HG02970 (cell line): ENCODE data around the gene MOSMO.
"Not testable (repeated sequence)": the region's sequence is repeated elsewhere in the genome, so short reads cannot be mapped to it uniquely, and the experiment has no call there.

Experiments
- ATAC-seq: cut with Tn5 transposase; IDR thresholded peaks from one replicate; pipeline ENCODE4 v1.9.1; 2021; ENCODE audit warnings: mild to moderate bottlenecking, moderate library complexity, moderate number of reproducible peaks; ENCODE audit not compliant: unreplicated experiment, low FRiP score

MOSMO gene

DNA sequence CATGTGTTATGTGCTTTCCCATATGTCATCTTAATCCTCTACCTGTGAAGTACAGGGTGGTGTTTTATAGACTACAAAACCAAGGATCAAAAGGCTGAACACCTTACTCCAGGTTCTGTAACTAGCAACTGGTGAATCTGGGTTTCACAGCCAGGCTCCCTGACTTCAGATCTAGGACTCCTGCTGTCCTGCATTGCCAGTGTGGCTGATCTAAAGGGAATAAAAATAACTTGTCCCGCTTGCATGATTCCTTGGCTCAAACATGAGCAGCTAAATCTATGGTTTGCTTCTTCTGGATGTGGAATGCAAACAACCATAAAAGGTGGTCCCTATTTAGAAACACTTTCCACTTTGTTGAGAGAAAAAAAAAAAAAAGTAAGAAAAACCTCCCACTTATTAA is 80.7 kb downstream of the MOSMO start:
- ATAC-seq = no peak

DNA sequence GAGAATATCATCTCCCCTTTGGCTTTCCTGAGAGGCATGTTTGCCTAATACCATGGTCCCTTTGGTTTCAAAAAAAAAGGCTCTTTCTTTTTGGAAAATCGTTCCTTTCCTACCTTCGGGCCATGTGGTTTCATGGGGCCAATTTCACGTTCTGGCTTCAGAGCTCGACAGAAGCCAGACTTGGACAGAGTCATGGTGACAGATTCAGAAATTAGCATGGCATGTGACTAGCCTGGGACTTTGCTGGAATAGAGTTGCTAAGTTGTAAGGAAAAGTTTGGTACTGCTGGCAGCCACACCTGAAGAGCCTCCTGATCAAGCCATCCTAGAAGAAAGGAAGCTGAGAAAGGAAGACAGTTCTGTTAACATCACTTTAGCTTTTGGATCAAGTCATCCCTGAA is 82.0 kb downstream of the MOSMO start:
- ATAC-seq = no peak

DNA sequence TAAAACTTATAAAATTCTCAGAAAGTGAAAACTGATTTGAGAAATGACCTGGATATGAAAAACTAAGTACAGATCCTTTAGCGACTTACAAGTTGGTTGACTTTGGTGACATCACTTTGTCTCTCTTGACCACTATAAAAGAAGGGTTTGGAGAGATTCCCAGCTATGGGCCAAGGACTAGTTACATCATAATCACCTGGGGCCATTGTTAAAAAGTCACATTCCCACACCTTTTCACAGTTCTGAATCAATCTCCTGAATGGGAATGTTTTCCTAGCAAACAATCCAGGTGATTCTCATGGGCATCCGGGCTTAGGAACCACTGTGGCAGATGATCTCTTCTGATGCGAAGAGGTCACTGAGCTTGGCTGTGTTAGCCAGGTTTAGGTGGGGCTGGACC is 83.8 kb downstream of the MOSMO start:
- ATAC-seq = no peak

GRCh38 chr16:22092143-22092933 is 84.4 kb downstream of the MOSMO start, which contains the start of gene VWA3A:
Gene VWA3A (plus strand): TSS chr16:22092541. CDS start chr16:22092638, 97 bp downstream.
- no peak for ATAC-seq

- no peak for ATAC-seq
These were observed 85.4 kb downstream of the MOSMO start for GRCh38 chr16:22093331-22093730.

DNA sequence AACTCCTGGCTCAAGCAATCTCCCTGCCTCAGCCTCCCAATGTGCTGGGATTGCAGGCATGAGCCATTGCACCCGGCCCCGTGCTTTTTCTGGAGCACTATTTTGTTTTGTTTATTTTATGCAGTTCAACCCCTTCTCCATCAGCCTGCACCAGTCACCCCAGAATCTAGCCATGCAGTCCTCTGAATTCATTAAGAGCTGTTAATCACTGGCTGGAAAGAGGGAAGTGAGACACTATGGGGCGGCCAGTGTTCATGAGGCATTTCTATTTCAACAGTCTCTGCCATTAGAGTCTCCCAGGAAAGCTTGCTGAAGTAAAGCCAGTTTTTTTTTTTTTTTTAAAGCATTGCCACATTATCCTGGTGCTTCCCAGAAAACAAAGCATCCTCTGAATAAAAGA is 86.1 kb downstream of the MOSMO start:
- ATAC-seq = no peak

DNA sequence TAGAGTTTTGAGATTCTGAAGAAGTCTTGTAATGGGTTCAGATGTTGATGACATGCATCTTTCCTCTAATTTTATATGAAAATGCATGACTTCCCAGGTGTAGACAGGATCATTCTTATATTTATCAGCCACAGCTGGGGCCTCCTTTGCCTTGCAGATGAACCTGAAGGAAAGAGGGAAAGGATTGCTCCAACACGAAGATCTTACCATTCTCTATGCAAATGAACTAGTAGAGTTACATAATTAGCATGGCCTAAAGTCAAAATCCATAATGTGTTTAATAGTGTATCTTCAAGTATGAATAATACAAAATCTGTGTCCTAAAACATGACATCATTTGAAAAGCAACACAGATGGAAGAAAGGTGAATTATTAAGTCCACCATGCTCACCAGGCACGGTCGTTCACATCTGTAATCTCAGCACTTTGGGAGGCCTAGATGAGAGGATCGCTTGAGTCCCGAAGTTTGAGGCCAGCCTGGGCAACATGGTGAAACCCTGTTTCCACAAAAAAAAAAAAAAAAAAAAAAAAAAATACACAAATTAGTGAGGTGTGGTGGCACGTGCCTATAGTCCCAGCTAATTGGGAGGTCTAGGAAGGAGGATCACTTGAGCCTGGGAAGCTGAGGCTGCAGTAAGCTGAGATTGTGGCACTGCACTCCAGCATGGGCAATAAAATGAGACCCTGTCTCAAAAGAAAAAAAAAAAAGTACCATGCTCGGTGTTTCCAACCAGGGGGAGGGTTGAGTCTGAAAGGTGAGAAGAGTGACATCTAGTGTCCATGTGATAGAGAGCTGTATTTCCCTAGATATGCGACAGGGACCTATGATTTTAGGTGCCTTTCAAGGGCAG is 90.7 kb downstream of the MOSMO start:
- ATAC-seq = no peak

DNA sequence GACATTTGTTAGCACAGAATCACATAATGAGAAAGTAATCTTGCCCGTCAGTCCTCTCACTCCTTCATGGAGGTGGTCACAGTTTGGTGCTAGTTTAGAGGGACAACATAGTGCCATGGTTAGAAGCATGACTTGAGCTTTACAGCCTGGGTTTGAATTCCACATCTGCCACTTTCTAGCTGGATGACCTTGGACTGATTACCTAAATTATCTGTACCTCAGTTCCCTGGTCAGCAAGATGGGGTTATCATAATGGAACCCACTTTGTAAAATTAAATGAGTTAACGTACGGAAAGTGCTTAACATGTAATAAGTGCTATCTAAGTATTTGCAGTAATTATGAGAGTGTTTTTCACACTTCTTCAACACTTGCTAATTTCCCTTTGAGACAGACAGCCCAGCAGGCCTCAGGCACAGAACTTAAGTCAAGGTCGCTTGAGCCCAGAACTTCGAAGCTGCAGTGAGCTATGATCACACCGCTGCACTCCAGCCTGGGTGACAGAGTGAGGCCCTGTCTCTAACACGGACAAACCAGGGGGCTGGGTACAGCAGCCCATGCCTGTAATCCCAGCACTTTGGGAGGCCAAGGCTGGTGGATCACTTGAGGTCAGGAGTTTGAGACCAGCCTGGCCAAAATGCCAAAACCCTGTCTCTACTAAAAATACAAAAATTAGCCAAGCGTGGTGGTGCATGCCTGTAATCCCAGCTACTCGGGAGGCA is 91.5 kb downstream of the MOSMO start:
- no peak for ATAC-seq

- ATAC-seq = no peak
These were observed 95.5 kb downstream of the MOSMO start for GRCh38 chr16:22103441-22103840.

GRCh38 chr16:22109258-22109898 is 101.5 kb downstream of the MOSMO start:
- ATAC-seq = no peak

DNA sequence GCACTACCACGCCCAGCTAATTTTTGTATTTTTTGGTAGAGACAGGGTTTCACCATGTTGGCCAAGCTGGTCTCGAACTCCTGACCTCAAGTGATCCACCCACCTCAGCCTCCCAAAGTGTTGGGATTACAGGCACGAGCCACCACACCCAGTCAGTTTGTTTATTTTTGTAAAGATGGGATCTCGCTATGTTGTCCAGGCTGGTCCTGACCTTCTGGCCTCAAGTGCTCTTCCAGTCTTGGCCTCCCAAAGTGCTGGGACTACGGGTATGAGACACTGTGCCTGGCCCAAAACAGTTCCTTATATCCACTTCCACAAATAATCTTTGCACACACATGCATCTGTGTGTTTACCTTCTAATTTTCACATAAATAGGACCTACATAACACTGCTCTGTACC is 103.7 kb downstream of the MOSMO start:
- not testable (repeated sequence) for ATAC-seq

DNA sequence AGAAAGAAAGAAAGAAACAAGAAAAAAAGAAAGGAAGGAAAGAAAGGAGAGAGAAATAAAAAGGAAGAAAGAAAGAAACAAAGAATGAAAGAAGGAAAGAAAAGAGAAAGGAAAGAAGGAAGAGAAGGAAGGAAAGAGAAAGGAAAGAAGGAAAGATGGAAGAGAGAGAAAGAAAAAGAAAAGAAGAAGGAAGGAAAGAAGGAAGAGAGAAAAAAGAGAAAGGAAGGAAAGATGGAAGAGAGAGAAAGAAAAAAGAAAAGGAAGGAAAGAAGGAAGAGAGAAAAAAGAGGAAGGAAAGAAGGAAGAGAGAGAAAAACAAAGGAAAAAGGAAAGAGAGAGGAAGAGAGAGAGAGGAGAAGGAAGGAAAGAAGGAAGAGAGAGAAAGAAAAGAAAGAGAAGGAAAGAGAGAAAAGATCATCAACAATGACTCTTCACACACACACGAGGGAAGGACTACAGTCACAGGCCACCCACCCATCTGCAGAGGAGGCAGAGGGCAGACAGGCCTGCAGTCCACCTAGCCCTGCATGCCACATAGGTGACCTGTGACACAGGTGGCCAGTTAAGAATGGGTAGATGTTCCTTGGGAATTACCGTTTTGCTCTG is 108.3 kb downstream of the MOSMO start:
- ATAC-seq = no peak

DNA sequence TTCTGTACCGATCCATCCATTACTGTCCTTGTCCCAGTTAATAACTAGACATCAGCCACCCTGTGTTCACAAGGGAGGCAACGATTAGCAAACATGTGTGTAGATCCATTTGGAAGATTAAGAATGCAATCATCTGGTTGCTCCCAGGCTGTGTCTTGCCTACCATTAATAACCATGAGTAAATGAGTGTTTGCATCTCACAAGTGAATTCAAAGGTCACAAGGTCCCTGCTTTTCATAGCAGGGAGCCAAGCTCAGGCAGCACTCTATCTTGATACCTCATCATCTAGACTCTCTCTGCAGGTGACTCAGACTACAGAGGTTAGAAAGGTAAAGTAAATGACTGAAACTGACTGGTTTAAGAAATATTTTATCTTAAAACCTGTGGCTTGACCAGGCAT is 109.7 kb downstream of the MOSMO start:
- ATAC-seq = no peak

DNA sequence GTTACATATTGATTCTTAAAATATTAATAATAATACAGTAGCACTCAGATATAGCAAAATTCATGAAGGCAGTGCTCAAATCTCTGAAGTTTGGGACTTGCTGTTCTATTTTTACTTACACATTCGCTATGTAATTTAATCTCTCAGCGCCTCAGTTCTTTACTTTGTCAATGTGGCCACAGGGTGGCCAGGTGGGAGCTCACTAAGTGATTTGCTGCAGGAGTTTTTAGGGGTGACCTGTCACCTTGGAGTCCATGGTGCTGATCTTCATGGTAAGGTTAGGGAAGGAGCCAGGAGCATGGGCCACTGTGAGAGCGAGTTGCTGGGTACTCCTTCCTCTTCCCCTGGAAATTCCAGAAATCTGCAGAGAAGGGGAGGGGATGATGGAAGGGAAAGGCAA is 112.5 kb downstream of the MOSMO start:
- no peak for ATAC-seq

- no peak for ATAC-seq
These were observed 114.3 kb downstream of the MOSMO start for GRCh38 chr16:22122239-22122638.

GRCh38 chr16:22123146-22123545 is 115.2 kb downstream of the MOSMO start:
- ATAC-seq = no peak

DNA sequence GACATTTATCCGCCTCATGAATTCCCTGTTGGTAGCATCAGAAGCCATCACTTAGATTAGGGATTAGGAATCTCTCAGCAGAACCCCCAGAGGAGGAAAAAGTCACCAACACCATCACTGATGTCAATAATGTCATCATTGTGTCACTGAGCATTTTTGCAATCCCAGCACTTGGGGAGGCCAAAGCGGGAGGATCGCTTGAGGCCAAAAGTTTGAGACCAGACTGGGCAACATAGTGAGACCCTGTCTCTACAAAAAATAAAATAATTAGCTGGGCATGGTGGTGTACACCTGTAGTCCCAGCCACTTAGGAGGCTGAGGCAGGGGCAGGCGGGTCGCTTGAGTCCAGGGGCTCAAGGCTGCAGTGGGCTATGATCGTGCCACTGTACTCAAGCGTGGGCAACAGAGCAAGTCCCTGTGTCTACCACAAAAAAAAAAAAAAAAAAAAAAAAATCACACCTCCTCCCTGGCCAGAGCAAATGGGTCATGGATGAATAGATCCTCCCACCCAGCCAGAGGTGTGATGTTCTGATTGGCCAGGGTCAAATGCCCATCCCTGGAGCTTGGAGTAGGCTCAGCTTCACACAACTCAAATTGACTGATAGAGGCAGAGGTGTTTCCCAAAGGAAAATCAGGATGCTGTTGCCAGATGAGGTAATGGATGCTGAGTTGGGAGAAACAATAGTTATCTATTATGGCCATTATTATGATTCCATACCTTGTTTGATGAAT is 116.0 kb downstream of the MOSMO start:
- ATAC-seq = no peak

DNA sequence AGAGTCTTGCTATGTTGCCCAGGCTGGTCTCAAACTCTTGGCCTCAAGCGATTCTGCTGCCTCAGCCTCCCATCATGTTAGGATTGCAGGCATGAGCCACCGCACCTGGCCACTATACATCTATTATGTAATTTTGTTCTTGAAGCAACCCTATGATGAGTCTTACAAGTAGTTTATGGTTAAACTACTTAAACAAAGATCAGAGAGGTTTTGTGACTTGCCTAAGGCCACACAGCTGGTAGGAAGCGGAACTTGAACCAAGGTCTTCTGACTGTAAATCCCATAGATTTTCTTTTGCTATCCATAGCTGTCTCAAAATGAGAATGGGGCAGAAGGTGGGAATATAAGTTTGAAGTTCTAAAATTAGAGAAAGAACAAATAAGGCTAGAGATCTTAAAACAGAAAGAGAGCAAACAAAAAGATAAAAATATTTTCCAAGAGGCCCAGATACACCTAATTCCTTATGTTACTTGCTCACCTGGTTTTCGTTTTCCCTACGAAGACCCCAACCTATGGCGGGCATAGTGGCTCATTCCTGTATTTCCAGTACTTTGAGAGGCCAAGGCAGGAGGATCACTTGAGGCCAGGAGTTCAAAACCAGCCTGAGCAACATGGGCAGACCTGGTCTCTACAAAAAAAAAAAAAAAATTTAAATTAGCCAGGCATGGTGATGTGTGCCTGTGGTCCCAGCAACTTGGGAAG is 116.8 kb downstream of the MOSMO start:
- ATAC-seq = no peak

GRCh38 chr16:22126037-22126558 is 118.2 kb downstream of the MOSMO start:
- no peak for ATAC-seq
